SK-N-SH treated with all-trans-retinoic acid at 6 μM for 48 hours (cell line): ENCODE data around the gene THRB.

Experiments used
- PPARA ChIP-seq: fragments of 250-450 bp; sonication (Bioruptor Pico); IDR thresholded peaks from 2 replicates; pipeline ENCODE4 v1.5.0; 2020; ENCODE audit warnings: mild to moderate bottlenecking, borderline replicate concordance
- TOX ChIP-seq: fragments of 250-450 bp; sonication (Bioruptor Pico); IDR thresholded peaks from 2 replicates; pipeline ENCODE4 v1.8.0; 2021; ENCODE audit warnings: mild to moderate bottlenecking, moderate library complexity, borderline replicate concordance
- ZFP30 ChIP-seq: fragments of 450-650 bp; formaldehyde crosslinking; IDR thresholded peaks from 2 replicates; pipeline ENCODE4 v1.5.0; 2022; ENCODE audit warnings: mild to moderate bottlenecking, moderate library complexity
- TF ChIP-seq, protein P1 (sequence below): fragments of 250-450 bp; sonication (Bioruptor Pico); IDR thresholded peaks from 2 replicates; pipeline ENCODE4 v1.8.0; 2020; ENCODE audit warnings: mild to moderate bottlenecking, moderate library complexity, borderline replicate concordance

DNA sequence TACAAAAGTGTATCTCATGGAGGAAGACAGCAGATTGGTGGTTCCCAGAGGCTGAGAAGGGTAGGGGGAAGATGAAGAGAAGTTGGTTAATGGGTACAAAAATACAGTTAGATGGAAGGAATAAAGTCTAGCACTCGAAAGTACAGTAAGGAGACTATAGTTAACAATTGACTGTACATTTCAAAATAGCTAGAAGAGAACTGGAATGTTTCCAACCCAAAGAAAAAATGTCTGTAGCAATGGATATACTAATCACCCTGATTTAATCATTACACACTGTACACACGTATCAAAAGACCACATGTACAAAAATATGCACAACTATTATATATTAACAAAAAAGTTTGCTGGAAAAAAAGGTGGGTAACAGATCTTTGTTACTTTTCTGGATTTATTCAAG, 57.3 kb downstream of the THRB start:
- TF ChIP-seq, protein P1, sequence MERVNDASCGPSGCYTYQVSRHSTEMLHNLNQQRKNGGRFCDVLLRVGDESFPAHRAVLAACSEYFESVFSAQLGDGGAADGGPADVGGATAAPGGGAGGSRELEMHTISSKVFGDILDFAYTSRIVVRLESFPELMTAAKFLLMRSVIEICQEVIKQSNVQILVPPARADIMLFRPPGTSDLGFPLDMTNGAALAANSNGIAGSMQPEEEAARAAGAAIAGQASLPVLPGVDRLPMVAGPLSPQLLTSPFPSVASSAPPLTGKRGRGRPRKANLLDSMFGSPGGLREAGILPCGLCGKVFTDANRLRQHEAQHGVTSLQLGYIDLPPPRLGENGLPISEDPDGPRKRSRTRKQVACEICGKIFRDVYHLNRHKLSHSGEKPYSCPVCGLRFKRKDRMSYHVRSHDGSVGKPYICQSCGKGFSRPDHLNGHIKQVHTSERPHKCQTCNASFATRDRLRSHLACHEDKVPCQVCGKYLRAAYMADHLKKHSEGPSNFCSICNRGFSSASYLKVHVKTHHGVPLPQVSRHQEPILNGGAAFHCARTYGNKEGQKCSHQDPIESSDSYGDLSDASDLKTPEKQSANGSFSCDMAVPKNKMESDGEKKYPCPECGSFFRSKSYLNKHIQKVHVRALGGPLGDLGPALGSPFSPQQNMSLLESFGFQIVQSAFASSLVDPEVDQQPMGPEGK (CRISPR knock-in tag): no peak
- TF ChIP-seq TOX (CRISPR knock-in tag) (no peak), PPARA (CRISPR knock-in tag) (no peak), ZFP30 (CRISPR knock-in tag) (no peak)
